Measurements from ENCODE around the gene NCKAP5. TPM values are rescaled to one million over a fixed set of nuclear protein-coding genes. Genes with fewer than 3 reads are reported as not detected.

NCKAP5 gene
- total and polyA plus RNA-seq, 2 of the 13 experiments (the other 11 are each of a cell fraction or from before 2014, with no cell fraction given): 0.01 TPM; not detected in 1

GRCh38 chr2:132772340-132772739 is 795.9 kb downstream of the NCKAP5 start:
- no peak overlapping the region for H3K27ac ChIP-seq (ENCODE audit: extremely low read length, insufficient read depth, low read length)
- no peak overlapping the region for H3K4me2 ChIP-seq (ENCODE audit: low read depth, low read length)
- H3K36me3 ChIP-seq (replicated peaks in 1 of 2; ENCODE audit: control insufficient read depth in 1 of 2, insufficient read depth in 2 of 2, low read length in 2 of 2): no peaks in the 10 kb centered on the region
- H3K9me3 ChIP-seq (ENCODE audit: low read length): peaks cover 50% of the 10 kb centered on the region
- H3K4me3 ChIP-seq (replicated peaks in 1 of 3; ENCODE audit: insufficient read depth in 1 of 3, low read depth in 2 of 3, low read length in 3 of 3): no peak overlapping the region
- BruUV-seq (replicated peaks): no TSS peak
- in situ Hi-C loops (cut with HindIII; ENCODE audit: extremely low pct_ligation_motif_present, low pct_unique_long_range_greater_than_20kb) (no loop called here), intact Hi-C loops (cut with micrococcal nuclease; ENCODE audit: unreplicated experiment) (no loop called here)
- TF ChIP-seq ZNF558 (CRISPR knock-in tag; IDR thresholded peaks at IDR 0.05; ENCODE audit: borderline replicate concordance) (no peak), MIER2 (CRISPR knock-in tag; IDR thresholded peaks at IDR 0.05) (no peak), MAFK (conservative IDR thresholded peaks at IDR 0.05 in 1 of 2, IDR thresholded peaks at IDR 0.05 in 1 of 2; ENCODE audit: low read length in 2 of 2) (peak; percentile 97 to 99), ZMAT5 (CRISPR knock-in tag; IDR thresholded peaks at IDR 0.05; ENCODE audit: borderline replicate concordance, low read depth) (no peak), ZSCAN30 (CRISPR knock-in tag; IDR thresholded peaks at IDR 0.05) (no peak), MEF2D (CRISPR knock-in tag; IDR thresholded peaks at IDR 0.05) (no peak), MAFF (IDR thresholded peaks at IDR 0.05; ENCODE audit: low read depth, low read length) (peak; percentile 98), PHF8 (CRISPR knock-in tag; IDR thresholded peaks at IDR 0.05) (no peak), GATA4 (IDR thresholded peaks at IDR 0.05; ENCODE audit: borderline replicate concordance, low read depth) (no peak)
- H3K79me2 ChIP-seq (ENCODE audit: insufficient read depth, low read length): no peaks in the 10 kb centered on the region
- FAIRE-seq (no peak), ATAC-seq (no peak), DNase-seq (ENCODE audit: low spot score) (no peak)
- H2AFZ ChIP-seq (ENCODE audit: low read length): no peak overlapping the region
- no peaks in the 10 kb centered on the region for H4K20me1 ChIP-seq (ENCODE audit: insufficient read depth, low read length)
- 3% methylated on average over 2 of the region's 2 CpGs for WGBS (ENCODE audit: low lambda C conversion rate)
- ChIA-PET POLR2A (no interaction called here), CTCF (ENCODE audit: low intra/inter-chr PET ratio, low total read pairs) (no interaction called here)
- no peaks in the 10 kb centered on the region for H3K4me1 ChIP-seq (ENCODE audit: insufficient read depth, low read length)
- H3K9ac ChIP-seq (ENCODE audit: insufficient read depth, low read depth, low read length): no peak overlapping the region
- no peaks in the 10 kb centered on the region for H3K27me3 ChIP-seq (ENCODE audit: control insufficient read depth in 1 of 2, insufficient read depth in 2 of 2, low read length in 2 of 2)

- CTCF ChIA-PET (ENCODE audit: low intra/inter-chr PET ratio, low total read pairs): no interaction called here
- no peaks in the 10 kb centered on the region for H3K27me3 ChIP-seq (ENCODE audit: control insufficient read depth in 1 of 2, insufficient read depth in 2 of 2, low read length in 2 of 2)
- no peaks in the 10 kb centered on the region for H4K20me1 ChIP-seq (ENCODE audit: insufficient read depth, low read length)
- H3K4me1 ChIP-seq (ENCODE audit: insufficient read depth, low read length): no peaks in the 10 kb centered on the region
- H3K79me2 ChIP-seq (ENCODE audit: insufficient read depth, low read length): no peaks in the 10 kb centered on the region
- no peak overlapping the region for H3K9ac ChIP-seq (ENCODE audit: insufficient read depth, low read depth, low read length)
- H3K4me3 ChIP-seq (replicated peaks in 1 of 3; ENCODE audit: insufficient read depth in 1 of 3, low read depth in 2 of 3, low read length in 3 of 3): no peak overlapping the region
- intact Hi-C loops (cut with micrococcal nuclease; ENCODE audit: unreplicated experiment): no loop called here
- peaks cover 39% of the 10 kb centered on the region for H3K9me3 ChIP-seq (ENCODE audit: low read length)
- TF ChIP-seq ZNF724P (CRISPR knock-in tag; IDR thresholded peaks at IDR 0.05; ENCODE audit: borderline replicate concordance) (no peak), LCORL (IDR thresholded peaks at IDR 0.05) (peak; percentile 66), LCORL (CRISPR knock-in tag; IDR thresholded peaks at IDR 0.05) (no peak), CEBPZ (IDR thresholded peaks at IDR 0.05; ENCODE audit: low read length) (no peak), NR2F2 (IDR thresholded peaks at IDR 0.05; ENCODE audit: borderline replicate concordance, low read depth) (no peak), HOXA9 (CRISPR knock-in tag; IDR thresholded peaks at IDR 0.05; ENCODE audit: borderline replicate concordance) (no peak)
- H3K27ac ChIP-seq (ENCODE audit: extremely low read length, insufficient read depth, low read length): no peak overlapping the region
- 91% methylated on average over 1 of the region's 1 CpG for WGBS (ENCODE audit: low lambda C conversion rate)
- BruUV-seq (replicated peaks): no TSS peak
- in situ Hi-C loops (cut with HindIII; ENCODE audit: extremely low pct_ligation_motif_present, low pct_unique_long_range_greater_than_20kb): no loop called here
- no peak overlapping the region for H3K4me2 ChIP-seq (ENCODE audit: low read depth, low read length)
- ATAC-seq: no peak
- no peak for DNase-seq (ENCODE audit: low spot score)
- no peak overlapping the region for H2AFZ ChIP-seq (ENCODE audit: low read length)
- FAIRE-seq: no peak
- POLR2A ChIA-PET: no interaction called here
- H3K36me3 ChIP-seq (replicated peaks in 1 of 2; ENCODE audit: control insufficient read depth in 1 of 2, insufficient read depth in 2 of 2, low read length in 2 of 2): no peaks in the 10 kb centered on the region
Measured at GRCh38 chr2:132766573-132766972, 801.7 kb downstream of the NCKAP5 start.

All from HepG2 (cell line).